Panc1 (cell line): ENCODE measurements around the gene CPT1C. TPM values are rescaled to one million over a fixed set of nuclear protein-coding genes. Genes with fewer than 3 reads are reported as not detected.

Source experiments
- ATAC-seq: fragments of 200-7000 bp; cut with Tn5 transposase; 2 replicates; pipeline ENCODE4 v1.9.1; 2020; ENCODE audit warnings: mild to moderate bottlenecking, moderate library complexity
- BruUV-seq: library from RNA; stranded (reverse); fragments of 400-500 nt; replicated peaks from 2 replicates; lab custom pipeline; 2021; lab: Mats Ljungman, UMichigan
- CTCF ChIA-PET: fragments of 300-600 bp; sonication (Branson Sonifier 250); formaldehyde crosslinking; loops from one replicate; lab custom pipeline; 2022; ENCODE audit warnings: antibody characterized with exemption; lab: Charles Lee
- POLR2A ChIA-PET: fragments of 300-600 bp; sonication (Branson Sonifier 250); formaldehyde crosslinking; loops from one replicate; lab custom pipeline; 2022; ENCODE audit warnings: antibody characterized with exemption; lab: Charles Lee
- DNase-seq: peaks from one replicate; pipeline ENCODE4 v3.0.0-alpha.2; 2010; ENCODE audit warnings: low read depth, low spot score
- H3K27ac ChIP-seq: 2 replicates; pipeline ENCODE4 v1.5.1; 2011; ENCODE audit warnings: mild to moderate bottlenecking, low read length, inconsistent platforms
- H3K27me3 ChIP-seq: fragments of 200-500 bp; sonication (Bioruptor generic); 2 replicates; pipeline ENCODE4 v1.6.0; 2014; ENCODE audit warnings: low read length, inconsistent platforms; ENCODE audit not compliant: control insufficient read depth, insufficient read depth
- H3K36me3 ChIP-seq: fragments of 200-500 bp; sonication (Bioruptor generic); 2 replicates; pipeline ENCODE4 v1.5.1; 2014; ENCODE audit warnings: inconsistent platforms, mild to moderate bottlenecking, low read length, moderate library complexity; ENCODE audit not compliant: control insufficient read depth, insufficient read depth
- H3K4me1 ChIP-seq: 2 replicates; pipeline ENCODE4 v1.5.1; 2011; ENCODE audit warnings: inconsistent platforms, mild to moderate bottlenecking, low read length, moderate library complexity; ENCODE audit not compliant: control insufficient read depth, insufficient read depth
- H3K4me3 ChIP-seq, 2 experiments: 2 replicates each; pipeline ENCODE4 v1.5.1; 2011 to 2012; ENCODE audit warnings: low read depth in 2 of 2, low read length in 2 of 2, mild to moderate bottlenecking in 2 of 2, inconsistent platforms in 1 of 2, moderate library complexity in 1 of 2
- H3K9me3 ChIP-seq: fragments of 200-500 bp; sonication (Bioruptor generic); 2 replicates; pipeline ENCODE4 v1.5.1; 2014; ENCODE audit warnings: low read depth, mild to moderate bottlenecking, inconsistent platforms, low read length, moderate library complexity; ENCODE audit not compliant: control insufficient read depth, insufficient read depth
- CTCF ChIP-seq: fragments of 450-650 bp; IDR thresholded peaks from 2 replicates; pipeline ENCODE4 v1.5.1; 2017; ENCODE audit warnings: mild to moderate bottlenecking
- POLR2AphosphoS5 ChIP-seq: IDR thresholded peaks from 2 replicates; pipeline ENCODE4 v1.6.1; 2012; ENCODE audit warnings: mild to moderate bottlenecking, low read depth, low read length, moderate library complexity
- REST ChIP-seq, 2 experiments: IDR thresholded peaks; 2 replicates each; pipeline ENCODE4 v1.6.1; 2011 to 2012; ENCODE audit warnings: low read depth in 2 of 2, control low read depth in 1 of 2, low read length in 1 of 2, mild to moderate bottlenecking in 1 of 2, moderate library complexity in 1 of 2; ENCODE audit not compliant: insufficient read depth in 1 of 2
- SIN3A ChIP-seq: IDR thresholded peaks from 2 replicates; pipeline ENCODE4 v1.6.1; 2012; ENCODE audit warnings: low read depth, mild to moderate bottlenecking, low read length, moderate library complexity, borderline replicate concordance; ENCODE audit not compliant: insufficient read depth
- TCF7L2 ChIP-seq: IDR thresholded peaks from 2 replicates; pipeline ENCODE4 v1.6.1; 2011; ENCODE audit warnings: mild to moderate bottlenecking, low read depth, low read length, inconsistent platforms
- in situ Hi-C: cut with HindIII; loops from 2 replicates; pipeline ENCODE4 v1.10.0; 2016; ENCODE audit warnings: low sequenced_read_pairs, low pct_unique_long_range_greater_than_20kb
- intact Hi-C: fragments of 100-400 bp; cut with micrococcal nuclease; formaldehyde crosslinking; loops from one replicate; pipeline ENCODE4 v1.10.0; 2022; ENCODE audit not compliant: unreplicated experiment
- total RNA-seq: library from RNA; stranded (reverse); gene quantifications from one replicate; pipeline ENCODE4 v1.2.1, GENCODE V29; 2021; ENCODE audit not compliant: unreplicated experiment

CPT1C gene
- total RNA-seq, 1 experiment from 2014 or later: 0.23 TPM

GRCh38 chr19:49704888-49705642 lies 14.1 kb downstream of the CPT1C start:
- no TSS peak for BruUV-seq
- in situ Hi-C loops: no loop called here
- CTCF ChIA-PET: no interaction called here

GRCh38 chr19:49705919-49706318 lies 15.0 kb downstream of the CPT1C start:
- ATAC-seq (no peak), DNase-seq (no peak)
- Histone ChIP-seq H3K9me3 (no peaks in the 10 kb centered on the region), H3K27me3 (no peaks in the 10 kb centered on the region), H3K36me3 (no peaks in the 10 kb centered on the region), H3K27ac (no peak overlapping the region), H3K4me1 (no peaks in the 10 kb centered on the region), H3K4me3 (no peak overlapping the region)
- in situ Hi-C loops: no loop called here
- no TSS peak for BruUV-seq
- ChIA-PET POLR2A (no interaction called here), CTCF (no interaction called here)
- intact Hi-C loops: no loop called here
- no peak for TF ChIP-seq REST (IDR thresholded peaks at IDR 0.05; ENCODE audit: insufficient read depth in 1 of 2, low read depth in 2 of 2, low read length in 1 of 2)
- no peak for TF ChIP-seq CTCF
- TF ChIP-seq SIN3A: no peak
- TF ChIP-seq POLR2AphosphoS5: no peak
- TF ChIP-seq TCF7L2: no peak

More at GRCh38 chr19:49704888-49705642, 14.1 kb downstream of the CPT1C start:
- ATAC-seq (no peak), DNase-seq (no peak)
- Histone ChIP-seq H3K27ac (no peak overlapping the region), H3K9me3 (no peaks in the 10 kb centered on the region), H3K4me3 (no peak overlapping the region), H3K4me1 (no peaks in the 10 kb centered on the region), H3K27me3 (no peaks in the 10 kb centered on the region), H3K36me3 (no peaks in the 10 kb centered on the region)
- intact Hi-C loops: no loop called here
- no peak for TF ChIP-seq CTCF
- TF ChIP-seq REST (IDR thresholded peaks at IDR 0.05; ENCODE audit: insufficient read depth in 1 of 2, low read depth in 2 of 2, low read length in 1 of 2): no peak
- POLR2A ChIA-PET: interaction anchor here (0.7 kb wide), 1 partner anchor 10 kb away, joined by 3 read pairs; no protein-coding TSS in a partner anchor
